Measurements from ENCODE around the gene CYP4F2. TPM values are rescaled to one million over a fixed set of nuclear protein-coding genes. Genes with fewer than 3 reads are reported as not detected.
"Not testable (repeated sequence)": the region's sequence is repeated elsewhere in the genome, so short reads cannot be mapped to it uniquely, and the experiment has no call there.

Gene CYP4F2
- total and polyA plus RNA-seq, 2 donors (not counting 1 experiment from before 2014, with no cell fraction given), result not detected

DNA sequence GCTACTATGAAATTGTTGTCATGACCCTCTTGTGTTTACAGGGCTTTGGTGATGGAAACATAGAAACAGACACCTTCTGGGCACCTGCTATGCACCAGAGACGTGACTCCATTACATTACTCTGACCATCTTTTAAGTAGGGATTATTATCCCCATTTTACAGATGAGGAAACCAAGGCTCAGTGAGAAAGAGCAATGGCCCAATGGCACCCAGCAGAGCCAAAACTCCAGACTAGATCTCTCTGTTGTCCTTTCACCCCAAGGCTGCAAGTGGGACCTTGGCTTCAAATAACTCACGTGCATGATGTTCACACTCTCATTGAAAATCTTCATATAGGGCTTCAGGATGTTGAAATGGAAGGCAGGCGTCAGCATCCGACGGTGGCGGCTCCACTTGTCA, 5.9 kb downstream of the CYP4F2 start:
- H3K4me2 ChIP-seq (ENCODE audit: extremely low read depth, insufficient read depth, low read length), result no peak overlapping the region
- no peak for DNase-seq (ENCODE audit: low read depth in 2 of 2)
- no peaks in the 10 kb centered on the region for H4K20me1 ChIP-seq (ENCODE audit: control insufficient read depth, extremely low read depth, insufficient read depth, low read length)
- H2AFZ ChIP-seq (ENCODE audit: low read length), result no peak overlapping the region
- H3K27ac ChIP-seq (ENCODE audit: insufficient read depth, low read length), result no peak overlapping the region
- no peaks in the 10 kb centered on the region for H3K27me3 ChIP-seq (ENCODE audit: control insufficient read depth, insufficient read depth, low read length)
- no peaks in the 10 kb centered on the region for H3K9me3 ChIP-seq (ENCODE audit: control insufficient read depth, insufficient read depth, low read depth, low read length)
- TF ChIP-seq CTCF (conservative IDR thresholded peaks at IDR 0.05 in 1 of 2, IDR thresholded peaks at IDR 0.05 in 1 of 2; ENCODE audit: low read depth in 1 of 2, low read length in 2 of 2) (no peak), EZH2 (IDR thresholded peaks at IDR 0.05; ENCODE audit: low read length, missing control alignments) (no peak)
- no peaks in the 10 kb centered on the region for H3K79me2 ChIP-seq (ENCODE audit: control insufficient read depth, insufficient read depth, low read length)
- H3K4me1 ChIP-seq (ENCODE audit: control insufficient read depth, extremely low read depth, insufficient read depth, low read length), result no peaks in the 10 kb centered on the region
- H3K9ac ChIP-seq (ENCODE audit: insufficient read depth, low read length), result no peak overlapping the region
- H3K36me3 ChIP-seq (ENCODE audit: control insufficient read depth, insufficient read depth, low read length), result no peaks in the 10 kb centered on the region
- no peak overlapping the region for H3K4me3 ChIP-seq (replicated peaks in 1 of 4; ENCODE audit: control extremely low read depth in 1 of 4, insufficient read depth in 1 of 4, low read depth in 3 of 4, low read length in 4 of 4)

- Histone ChIP-seq H3K9ac (ENCODE audit: insufficient read depth, low read length) (no peak overlapping the region), H3K36me3 (ENCODE audit: control insufficient read depth, insufficient read depth, low read length) (no peaks in the 10 kb centered on the region), H3K27me3 (ENCODE audit: control insufficient read depth, insufficient read depth, low read length) (no peaks in the 10 kb centered on the region), H4K20me1 (ENCODE audit: control insufficient read depth, extremely low read depth, insufficient read depth, low read length) (no peaks in the 10 kb centered on the region), H3K4me2 (ENCODE audit: extremely low read depth, insufficient read depth, low read length) (no peak overlapping the region), H3K4me1 (ENCODE audit: control insufficient read depth, extremely low read depth, insufficient read depth, low read length) (no peaks in the 10 kb centered on the region), H3K27ac (ENCODE audit: insufficient read depth, low read length) (no peak overlapping the region), H3K9me3 (ENCODE audit: control insufficient read depth, insufficient read depth, low read depth, low read length) (no peaks in the 10 kb centered on the region), H3K79me2 (ENCODE audit: control insufficient read depth, insufficient read depth, low read length) (no peaks in the 10 kb centered on the region), H3K4me3 (replicated peaks in 1 of 4; ENCODE audit: control extremely low read depth in 1 of 4, insufficient read depth in 1 of 4, low read depth in 3 of 4, low read length in 4 of 4) (no peak overlapping the region), H2AFZ (ENCODE audit: low read length) (no peak overlapping the region)
- no peak for DNase-seq (ENCODE audit: low read depth in 2 of 2)
- TF ChIP-seq EZH2 (IDR thresholded peaks at IDR 0.05; ENCODE audit: low read length, missing control alignments) (no peak), CTCF (conservative IDR thresholded peaks at IDR 0.05 in 1 of 2, IDR thresholded peaks at IDR 0.05 in 1 of 2; ENCODE audit: low read depth in 1 of 2, low read length in 2 of 2) (no peak)
Measured at GRCh38 chr19:15891434-15891833, 6.4 kb downstream of the CYP4F2 start.

DNA sequence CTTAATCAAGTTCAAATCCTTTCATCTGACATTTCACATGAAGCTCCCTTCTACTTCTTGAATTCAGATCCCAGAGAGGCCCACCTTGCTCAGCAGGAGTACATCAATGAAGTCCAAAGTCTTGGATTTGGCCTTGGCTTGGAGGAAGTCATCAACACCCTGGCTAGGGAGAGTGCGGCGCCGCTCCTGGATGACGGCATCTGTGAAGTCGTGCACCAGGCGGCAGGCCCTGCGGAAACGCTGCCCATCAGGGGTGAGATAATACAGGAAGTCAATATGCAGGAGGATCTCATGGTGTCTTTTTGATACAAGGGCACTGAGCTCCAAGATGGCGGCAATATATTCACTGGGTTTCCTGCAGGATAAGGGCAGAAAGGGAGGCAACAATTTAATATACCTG, 8.5 kb downstream of the CYP4F2 start:
- not testable (repeated sequence) for H3K27me3 ChIP-seq (ENCODE audit: control insufficient read depth, insufficient read depth, low read length); H3K4me1 ChIP-seq (ENCODE audit: control insufficient read depth, extremely low read depth, insufficient read depth, low read length); DNase-seq (ENCODE audit: low read depth in 2 of 2)

More for the DNA sequence above, 8.5 kb downstream of the CYP4F2 start:
- H3K9ac ChIP-seq (ENCODE audit: insufficient read depth, low read length); H4K20me1 ChIP-seq (ENCODE audit: control insufficient read depth, extremely low read depth, insufficient read depth, low read length); H3K9me3 ChIP-seq (ENCODE audit: control insufficient read depth, insufficient read depth, low read depth, low read length); H3K27ac ChIP-seq (ENCODE audit: insufficient read depth, low read length); H2AFZ ChIP-seq (ENCODE audit: low read length); H3K4me3 ChIP-seq (replicated peaks in 1 of 4; ENCODE audit: control extremely low read depth in 1 of 4, insufficient read depth in 1 of 4, low read depth in 3 of 4, low read length in 4 of 4); H3K4me2 ChIP-seq (ENCODE audit: extremely low read depth, insufficient read depth, low read length); H3K36me3 ChIP-seq (ENCODE audit: control insufficient read depth, insufficient read depth, low read length); H3K79me2 ChIP-seq (ENCODE audit: control insufficient read depth, insufficient read depth, low read length): not testable (repeated sequence)
